Upper lobe of left lung (tissue), 4 donors: ENCODE results near the gene GAST.
"Not testable (repeated sequence)": the region's sequence is repeated elsewhere in the genome, so short reads cannot be mapped to it uniquely, and the experiment has no call there.

Source experiments
- CTCF ChIP-seq, 6 experiments: fragments of 450-650 bp in 4 of 6; fragments of 200-600 bp in 2 of 6; sonication (generic) in 2 of 6; IDR thresholded peaks; one replicate each; pipeline ENCODE4 v1.5.1; 2016 to 2019; ENCODE audit warnings: antibody characterized with exemption in 6 of 6
- EP300 ChIP-seq, 4 donors: sonication (generic); formaldehyde crosslinking; IDR thresholded peaks; one replicate each; pipeline ENCODE4 v1.5.1; 2017; ENCODE audit warnings: antibody characterized with exemption in 4 of 4, control low read depth in 2 of 4
- POLR2A ChIP-seq, 4 donors: fragments of 450-650 bp; IDR thresholded peaks; one replicate each; pipeline ENCODE4 v1.5.1; 2016 to 2017; ENCODE audit warnings: antibody characterized with exemption in 4 of 4, mild to moderate bottlenecking in 2 of 4

GRCh38 chr17:41675157-41676057, 36.7 kb upstream of the GAST start:
- TF ChIP-seq EP300, CTCF, POLR2A (IDR thresholded peaks at IDR 0.05): not testable (repeated sequence)
